ENCODE data around the gene UBXN2A. TPM values are rescaled to one million over a fixed set of nuclear protein-coding genes. Genes with fewer than 3 reads are reported as not detected.
"Not testable (repeated sequence)": the region's sequence is repeated elsewhere in the genome, so short reads cannot be mapped to it uniquely, and the experiment has no call there.

The UBXN2A gene
- polyA plus RNA-seq, 3 donors, result 18.2 to 19.3 (median 18.9) TPM

DNA sequence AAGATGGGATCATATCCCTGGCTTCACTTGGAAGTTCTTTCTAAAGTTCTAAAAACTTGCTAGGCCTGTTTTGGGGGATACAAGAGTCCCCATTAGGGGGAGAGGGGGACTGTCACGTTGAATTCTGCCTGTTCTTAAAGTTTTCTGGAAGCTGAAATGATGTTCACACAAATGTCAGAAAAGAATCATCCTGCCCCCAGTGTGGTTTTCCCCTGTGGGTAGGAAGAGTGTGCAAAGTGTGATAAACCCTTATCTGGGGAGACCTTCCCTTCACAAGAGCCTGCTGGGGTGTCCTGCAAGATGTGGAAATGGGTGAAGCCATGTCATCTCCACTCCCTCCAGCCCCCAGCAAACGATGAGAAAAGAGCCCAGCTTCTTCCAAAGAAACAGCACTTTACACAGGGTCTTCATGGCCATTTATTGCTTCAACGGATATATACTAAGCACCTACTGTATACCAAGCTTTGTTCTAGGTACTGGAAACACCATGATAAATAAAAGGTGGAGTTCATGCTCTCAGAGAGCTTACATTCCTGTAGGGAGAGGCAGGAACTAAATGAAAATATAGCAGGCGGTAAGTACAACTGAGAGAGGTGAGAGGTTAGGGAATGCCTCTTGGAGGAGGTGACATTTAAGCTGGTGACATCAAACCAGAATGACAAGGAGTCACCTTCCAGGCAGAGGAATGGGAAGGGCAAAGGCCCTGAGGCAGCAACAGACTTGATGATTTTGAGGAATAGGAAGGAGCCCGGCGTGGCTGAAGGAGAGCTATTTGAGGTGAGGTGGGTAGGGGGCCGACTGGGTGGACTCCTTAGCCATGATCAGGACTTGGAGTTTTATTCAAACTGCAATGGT is 71.2 kb downstream of the UBXN2A start:
- no peak for DNase-seq (ENCODE audit: low read depth in 3 of 3, low spot score in 2 of 3)

DNA sequence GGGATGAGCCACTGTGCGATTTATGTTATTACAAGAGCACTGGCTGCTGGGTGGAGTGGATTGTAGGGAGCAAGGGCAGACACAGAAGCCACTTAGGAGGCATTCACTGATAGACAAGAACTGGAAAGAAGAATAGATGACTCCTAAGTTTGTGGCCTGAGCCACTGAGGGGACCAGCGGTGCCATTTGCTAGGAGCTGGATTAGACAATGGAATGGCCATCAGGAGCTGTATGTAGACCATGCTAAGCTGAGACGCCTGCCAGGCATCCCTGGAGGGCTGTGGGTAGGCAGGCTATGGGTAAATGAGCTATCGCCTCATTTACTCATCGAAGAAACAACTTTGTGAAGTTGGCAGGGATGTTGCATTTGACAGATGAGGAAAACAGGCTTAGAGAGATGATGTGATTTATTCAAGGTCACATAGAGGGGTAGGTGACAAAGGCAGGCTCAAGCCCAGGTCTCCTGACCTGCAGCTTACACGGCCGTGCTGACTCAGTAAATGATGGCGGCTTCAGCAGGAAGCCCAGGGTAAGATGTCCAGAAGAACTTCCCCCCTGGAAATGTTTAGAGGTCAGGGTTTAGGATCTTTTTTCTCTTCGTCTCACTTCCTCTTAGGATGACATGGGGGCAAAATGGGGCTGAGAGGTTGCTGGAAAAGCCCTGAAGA is 72.4 kb downstream of the UBXN2A start:
- DNase-seq (ENCODE audit: low read depth in 3 of 3, low spot score in 2 of 3), result no peak

DNA sequence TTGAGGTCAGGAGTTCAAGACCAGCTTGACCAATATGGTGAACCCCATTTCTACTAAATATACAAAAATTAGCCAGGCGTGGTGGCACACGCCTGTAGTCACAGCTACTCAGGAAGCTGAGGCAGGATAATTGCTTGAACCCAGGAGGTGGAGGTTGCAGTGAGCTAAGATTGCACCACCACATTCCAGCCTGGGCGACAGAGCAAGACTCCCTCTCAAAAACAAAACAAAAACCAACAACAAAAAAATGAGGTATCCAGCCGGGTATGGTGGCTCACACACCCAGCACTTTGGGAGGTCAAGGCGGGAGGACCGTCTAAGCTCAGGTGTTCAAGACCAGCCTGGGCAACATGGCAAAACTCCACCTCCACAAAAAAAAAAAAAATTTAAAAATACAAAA is 74.6 kb downstream of the UBXN2A start:
- DNase-seq (ENCODE audit: low read depth in 3 of 3, low spot score in 2 of 3), result not testable (repeated sequence)

DNA sequence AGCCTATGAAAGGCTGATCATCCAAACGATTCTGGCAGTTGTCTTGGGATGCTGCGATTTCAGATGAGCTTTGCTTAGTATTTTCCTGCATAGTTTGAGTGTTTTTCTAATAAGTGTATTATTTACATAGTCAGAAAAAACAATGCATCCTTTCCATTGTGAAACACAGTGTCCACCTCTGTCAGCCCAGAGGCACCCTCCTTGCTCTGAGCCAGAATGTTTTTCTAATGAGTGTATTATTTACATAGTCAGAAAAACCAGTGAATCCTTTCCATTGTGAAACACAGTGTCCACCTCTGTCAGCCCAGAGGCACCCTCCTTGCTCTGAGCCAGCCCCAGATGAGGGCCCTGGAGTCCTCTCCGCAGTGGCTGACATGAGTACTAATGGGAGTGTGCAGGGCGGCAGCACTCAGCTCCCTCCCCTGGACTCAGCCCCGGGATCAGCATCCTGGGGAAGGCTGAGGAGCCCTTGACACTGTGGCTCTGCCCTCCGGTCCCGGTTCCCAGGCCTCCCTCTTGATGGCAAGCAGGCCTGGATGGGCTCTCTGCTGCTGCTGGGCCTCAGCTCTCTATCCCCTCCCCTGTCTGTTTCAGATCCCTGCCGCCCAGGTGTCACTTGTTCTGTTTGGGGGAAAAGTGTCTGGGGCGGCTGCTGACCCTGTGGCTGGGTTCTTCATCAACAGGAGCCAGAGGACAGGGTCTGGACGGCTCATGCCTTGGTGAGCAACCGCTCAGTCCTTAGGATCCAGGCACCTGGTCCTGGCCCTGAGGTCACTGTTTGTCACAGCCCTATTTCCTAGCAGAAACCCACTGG is 75.5 kb downstream of the UBXN2A start:
- DNase-seq (ENCODE audit: low read depth in 3 of 3, low spot score in 2 of 3), result no peak

DNA sequence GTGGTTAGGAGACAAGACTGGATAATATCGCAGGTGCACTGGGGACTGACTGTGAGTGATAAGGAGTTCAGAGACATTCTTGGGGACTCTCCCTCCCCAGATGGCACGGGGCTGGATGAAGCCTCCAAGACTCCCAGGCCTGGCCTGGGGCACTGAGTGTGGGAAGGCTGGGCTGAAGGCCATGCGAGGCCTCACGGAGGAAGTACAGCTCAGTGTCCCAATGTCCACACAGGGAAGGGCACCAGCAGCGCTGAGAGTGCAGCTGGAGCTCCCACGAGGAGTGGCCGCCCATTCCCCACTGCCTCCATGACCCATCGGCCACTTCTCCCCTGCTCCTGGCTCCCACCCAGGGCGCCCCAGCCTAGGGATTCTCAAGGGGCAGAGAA is 76.1 kb downstream of the UBXN2A start:
- DNase-seq (ENCODE audit: low read depth in 3 of 3, low spot score in 2 of 3), result no peak

DNA sequence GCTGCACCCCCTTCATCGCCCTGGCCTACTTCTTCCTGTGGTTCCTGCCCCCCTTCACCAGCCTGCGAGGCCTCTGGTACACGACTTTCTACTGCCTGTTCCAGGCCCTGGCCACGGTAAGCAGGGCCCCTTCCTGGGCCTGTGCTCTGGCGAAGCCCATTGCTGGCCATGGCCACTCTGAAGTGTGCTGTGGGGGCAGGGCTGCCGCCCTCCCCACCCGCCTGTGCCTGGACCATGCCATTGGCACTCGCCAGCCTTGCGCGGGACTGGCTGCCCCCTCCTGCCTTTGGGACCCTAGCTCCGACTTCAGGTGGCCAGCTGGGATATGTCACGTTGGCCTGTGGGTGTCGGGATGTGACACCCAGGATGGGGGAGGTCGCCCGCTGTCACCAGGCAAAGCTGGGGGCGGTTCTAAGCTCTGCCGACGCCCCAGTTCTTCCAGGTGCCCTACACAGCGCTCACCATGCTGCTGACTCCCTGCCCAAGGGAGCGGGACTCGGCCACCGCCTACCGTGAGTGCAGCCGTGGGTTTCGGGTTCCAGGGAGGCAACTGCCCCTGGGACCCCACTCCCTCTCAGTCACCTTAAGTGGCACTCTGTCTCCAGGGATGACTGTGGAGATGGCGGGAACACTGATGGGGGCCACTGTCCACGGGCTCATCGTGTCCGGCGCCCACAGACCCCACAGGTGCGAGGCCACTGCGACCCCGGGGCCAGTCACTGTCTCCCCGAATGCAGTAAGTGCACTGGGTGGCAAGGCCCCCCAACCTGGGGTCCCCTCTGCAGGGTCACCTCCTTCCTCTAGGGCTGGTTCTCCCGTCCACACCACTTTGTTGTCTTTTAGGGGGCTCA is 76.8 kb downstream of the UBXN2A start:
- no peak for DNase-seq (ENCODE audit: low read depth in 3 of 3, low spot score in 2 of 3)

DNA sequence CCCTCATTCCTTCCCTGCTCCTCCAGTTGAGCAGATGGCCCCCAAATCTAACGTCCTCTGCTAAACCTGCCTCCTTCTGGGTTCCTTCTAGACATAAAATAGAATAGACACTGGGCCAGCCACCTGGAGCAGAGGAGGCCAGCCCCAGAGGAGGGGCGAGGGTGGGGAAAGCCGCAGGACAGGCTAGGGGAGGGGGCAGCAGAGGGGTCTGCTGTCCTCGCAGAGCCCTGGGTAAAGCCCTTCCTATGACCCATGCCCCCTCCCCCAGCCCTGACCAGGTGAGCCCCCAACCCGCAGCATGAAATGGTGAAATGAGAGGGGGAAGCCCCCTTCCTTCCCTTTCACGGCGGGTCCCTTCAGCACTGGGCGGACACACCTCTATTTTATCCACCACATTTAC is 77.4 kb downstream of the UBXN2A start:
- DNase-seq (ENCODE audit: low read depth in 3 of 3, low spot score in 2 of 3), result no peak

DNA sequence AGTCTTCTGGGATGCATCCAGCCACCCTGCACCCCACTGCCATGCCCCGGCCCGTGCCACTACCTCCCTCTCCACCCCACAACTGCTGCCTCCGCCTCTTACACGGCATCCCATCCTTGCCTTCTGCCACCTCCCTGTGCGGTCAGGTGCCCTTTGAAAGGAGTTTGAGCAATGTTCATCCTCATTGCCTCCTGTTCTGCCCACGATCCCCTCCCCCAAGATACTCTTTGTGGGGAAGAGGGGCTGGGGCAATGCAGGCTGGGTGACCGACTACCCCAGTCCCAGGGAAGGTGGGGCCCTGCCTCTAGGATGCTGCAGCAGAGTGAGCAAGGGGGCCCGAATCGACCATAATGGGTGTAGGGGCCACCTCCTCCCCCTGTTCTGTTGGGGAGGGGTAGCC is 78.0 kb downstream of the UBXN2A start:
- DNase-seq (ENCODE audit: low read depth in 3 of 3, low spot score in 2 of 3), result no peak

DNA sequence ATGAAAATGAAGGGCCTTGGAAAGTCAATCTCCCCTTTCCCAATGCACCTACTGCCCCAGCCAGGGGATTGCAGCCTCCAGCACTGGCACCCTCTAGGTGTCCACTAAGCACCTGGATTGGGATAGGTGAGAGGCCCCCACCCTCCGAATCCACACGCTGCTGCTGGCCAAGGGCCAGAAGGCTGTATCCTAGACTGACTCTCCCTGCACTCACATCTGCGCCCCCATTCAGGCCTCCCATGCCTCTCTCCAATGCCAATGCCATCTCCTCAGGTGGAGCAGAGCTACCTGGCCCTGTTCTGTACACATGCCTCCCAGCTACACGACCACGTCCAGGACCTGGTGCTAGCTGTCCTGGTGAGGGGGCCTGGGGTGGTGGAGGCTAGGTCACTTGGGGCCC is 79.5 kb downstream of the UBXN2A start:
- DNase-seq (ENCODE audit: low read depth in 3 of 3, low spot score in 2 of 3), result no peak

DNA sequence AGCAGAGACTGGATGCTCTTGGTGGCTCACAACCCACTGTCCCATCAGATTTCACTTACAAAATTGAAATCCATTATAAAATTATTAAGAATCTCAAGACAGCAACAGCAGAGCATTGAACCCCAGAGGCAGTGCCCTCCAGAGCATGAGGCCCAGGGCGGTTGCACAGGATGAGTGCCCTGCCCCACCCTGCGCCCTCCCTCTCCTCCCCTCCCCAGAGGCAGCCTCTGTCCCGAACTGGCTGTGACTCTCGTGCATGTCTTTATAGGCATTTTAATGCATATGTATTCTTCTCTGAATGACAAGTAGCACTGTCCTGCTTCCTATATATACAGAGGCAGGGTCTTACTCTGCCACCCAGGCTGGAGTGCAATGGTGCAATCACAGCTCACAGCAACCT is 80.0 kb downstream of the UBXN2A start:
- DNase-seq (ENCODE audit: low read depth in 3 of 3, low spot score in 2 of 3), result no peak

DNA sequence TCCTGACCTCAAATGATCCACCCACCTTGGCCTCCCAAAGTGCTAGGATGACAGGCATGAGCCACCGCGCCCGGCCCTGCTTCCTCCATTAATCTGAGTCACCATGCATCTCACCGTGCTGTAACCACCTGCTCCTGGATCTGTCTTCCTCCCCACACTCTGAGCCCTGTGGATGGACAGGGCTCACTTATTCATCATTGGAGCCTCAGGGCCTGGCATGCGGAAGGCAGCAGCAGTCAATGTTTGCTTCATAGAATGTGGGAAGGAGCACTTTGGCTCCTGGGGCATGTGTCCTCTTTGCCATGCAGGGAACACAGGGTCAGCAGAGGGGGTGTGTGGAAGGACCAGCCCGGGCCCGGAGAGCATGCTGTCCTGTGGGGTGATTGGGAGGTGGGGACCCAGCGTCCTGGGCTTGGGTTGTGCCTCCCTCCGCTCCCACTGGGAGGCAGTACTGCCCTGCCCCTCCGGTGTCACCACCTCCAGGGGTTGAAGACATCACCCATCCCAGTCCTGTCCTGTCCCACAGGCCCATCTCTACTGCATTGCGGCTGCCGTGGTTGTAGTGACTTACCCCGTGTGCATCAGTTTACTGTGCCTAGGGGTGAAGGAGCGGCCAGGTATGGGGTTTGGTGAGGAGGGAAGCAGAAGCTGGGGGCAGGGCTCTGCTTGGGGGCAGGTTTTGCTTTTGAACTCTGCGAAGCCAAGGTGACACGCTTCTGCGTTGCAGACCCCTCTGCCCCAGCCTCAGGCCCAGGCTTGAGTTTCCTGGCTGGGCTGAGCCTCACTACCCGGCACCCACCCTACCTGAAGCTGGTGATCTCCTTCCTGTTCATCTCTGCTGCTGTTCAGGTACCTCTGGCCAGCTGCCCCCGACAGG is 81.1 kb downstream of the UBXN2A start:
- no peak for DNase-seq (ENCODE audit: low read depth in 3 of 3, low spot score in 2 of 3)

DNA sequence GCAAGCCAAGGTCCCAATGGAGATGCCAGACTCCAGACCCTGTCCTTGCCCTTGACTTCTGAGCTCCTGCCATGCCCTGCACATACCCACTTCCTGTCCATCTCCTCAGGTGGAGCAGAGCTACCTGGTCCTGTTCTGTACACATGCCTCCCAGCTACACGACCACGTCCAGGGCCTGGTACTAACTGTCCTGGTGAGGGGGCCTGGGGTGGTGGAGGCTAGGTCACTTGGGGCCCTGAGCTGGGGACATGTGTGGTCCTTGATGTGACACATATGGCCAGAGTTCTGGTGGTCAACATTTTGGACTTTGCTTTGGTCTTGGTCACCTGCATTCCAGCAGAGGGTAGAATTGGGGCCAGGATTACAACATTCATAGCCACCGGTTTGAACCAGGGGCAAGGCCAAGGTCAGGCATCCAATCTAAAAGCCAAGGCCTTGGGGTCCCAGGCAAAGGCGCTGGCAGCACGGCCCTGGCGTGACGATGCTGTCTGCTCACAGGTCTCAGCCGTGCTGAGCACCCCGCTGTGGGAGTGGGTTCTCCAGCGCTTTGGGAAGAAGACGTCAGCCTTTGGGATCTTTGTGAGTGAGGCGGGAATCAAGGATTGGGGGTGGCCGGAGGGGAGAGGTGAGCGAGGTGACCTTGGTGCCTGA is 82.2 kb downstream of the UBXN2A start:
- DNase-seq (ENCODE audit: low read depth in 3 of 3, low spot score in 2 of 3), result no peak

DNA sequence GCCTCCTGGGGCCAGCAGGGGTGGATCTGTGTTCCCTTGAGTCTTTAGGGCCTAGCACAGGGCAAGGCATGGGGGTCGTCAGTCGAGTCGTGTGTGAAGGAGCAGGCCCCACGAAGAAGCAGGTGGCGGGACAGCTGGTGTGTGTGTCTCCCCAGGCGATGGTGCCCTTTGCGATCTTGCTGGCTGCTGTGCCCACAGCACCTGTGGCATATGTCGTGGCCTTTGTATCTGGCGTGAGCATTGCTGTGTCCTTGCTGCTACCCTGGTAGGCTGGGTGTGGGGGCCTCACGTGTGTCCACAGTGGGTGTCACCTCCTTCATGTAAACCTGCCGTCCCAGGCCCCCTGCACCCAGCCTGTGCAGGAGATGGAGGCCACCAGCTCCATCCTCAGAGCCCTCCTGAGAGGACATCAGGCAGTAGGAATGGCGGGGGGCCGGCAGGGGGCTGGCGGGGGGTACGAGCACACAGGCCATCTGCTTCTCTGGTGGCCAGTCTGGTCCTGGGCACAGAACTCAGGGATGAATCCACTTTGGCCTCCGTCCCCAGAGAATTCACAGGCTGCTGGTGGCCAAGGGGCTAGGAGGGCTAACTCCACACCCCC is 82.8 kb downstream of the UBXN2A start:
- no peak for DNase-seq (ENCODE audit: low read depth in 3 of 3, low spot score in 2 of 3)

DNA sequence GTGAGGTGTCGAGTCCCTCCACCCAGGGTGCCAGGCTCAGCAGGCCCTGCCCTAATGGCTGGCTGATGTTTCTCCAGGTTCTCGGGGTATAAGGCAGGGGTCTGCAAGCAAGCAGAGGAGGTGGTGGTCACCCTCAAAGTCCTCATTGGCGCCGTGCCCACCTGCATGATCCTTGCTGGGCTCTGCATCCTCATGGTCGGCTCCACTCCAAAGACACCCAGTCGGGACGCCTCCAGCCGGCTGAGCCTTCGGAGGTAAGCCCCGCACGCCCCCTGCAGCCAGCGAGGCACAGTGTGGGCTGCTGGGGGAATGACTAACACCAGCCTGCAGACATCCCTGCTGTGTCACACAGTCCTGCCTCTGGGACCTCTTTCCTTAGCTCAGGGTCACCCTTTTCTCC is 83.8 kb downstream of the UBXN2A start:
- no peak for DNase-seq (ENCODE audit: low read depth in 3 of 3, low spot score in 2 of 3)

DNA sequence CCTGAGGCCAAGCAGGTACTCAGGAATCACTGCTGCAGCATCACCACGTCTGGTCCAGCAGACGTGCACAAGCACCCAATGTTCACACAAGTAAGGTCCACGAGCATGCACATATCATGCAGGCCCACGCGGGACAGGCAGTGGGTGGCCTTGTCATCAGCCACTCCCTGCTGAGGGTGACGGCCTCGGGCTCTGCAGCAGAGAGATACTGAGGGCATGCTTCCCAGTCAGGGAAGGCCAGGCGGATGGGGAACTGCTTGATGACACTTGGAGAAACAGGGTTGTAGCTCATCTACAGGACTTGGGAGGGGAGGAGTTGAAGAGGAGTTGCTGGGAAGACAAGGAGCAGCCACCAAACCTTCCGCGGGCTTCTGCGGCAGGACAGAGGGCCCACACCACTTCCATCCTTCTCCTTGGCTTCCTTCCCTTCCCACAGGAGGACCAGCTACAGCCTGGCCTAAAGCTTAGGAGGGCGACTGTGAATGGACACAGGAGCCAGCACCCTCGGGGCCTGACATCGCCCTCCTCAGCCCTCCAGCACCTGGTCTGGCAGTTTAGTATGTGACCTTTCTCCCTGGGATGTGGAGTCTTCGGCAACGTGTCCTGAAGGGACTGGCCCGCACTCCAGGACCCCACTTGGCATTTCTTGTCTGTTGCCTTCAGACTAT is 84.9 kb downstream of the UBXN2A start:
- DNase-seq (ENCODE audit: low read depth in 3 of 3, low spot score in 2 of 3), result no peak

DNA sequence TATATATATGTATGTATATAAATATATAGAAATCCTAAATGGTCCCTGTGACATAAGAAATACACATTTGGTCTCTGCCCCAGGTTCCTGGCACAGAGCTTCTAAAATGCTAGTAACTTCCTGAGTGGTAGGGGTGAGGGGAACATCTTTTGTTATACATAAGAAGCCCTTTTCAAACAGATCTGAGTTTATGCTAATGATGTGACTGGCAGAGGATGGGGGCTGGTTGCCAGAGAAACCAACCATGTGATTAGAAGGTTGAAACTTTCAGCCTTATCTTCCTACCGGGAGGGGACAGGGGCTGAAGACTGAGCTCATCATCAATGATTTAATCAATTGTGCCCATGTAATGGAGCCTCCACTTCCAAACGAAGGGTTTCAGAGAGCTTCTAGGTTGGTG is 86.0 kb downstream of the UBXN2A start:
- no peak for DNase-seq (ENCODE audit: low read depth in 3 of 3, low spot score in 2 of 3)

DNA sequence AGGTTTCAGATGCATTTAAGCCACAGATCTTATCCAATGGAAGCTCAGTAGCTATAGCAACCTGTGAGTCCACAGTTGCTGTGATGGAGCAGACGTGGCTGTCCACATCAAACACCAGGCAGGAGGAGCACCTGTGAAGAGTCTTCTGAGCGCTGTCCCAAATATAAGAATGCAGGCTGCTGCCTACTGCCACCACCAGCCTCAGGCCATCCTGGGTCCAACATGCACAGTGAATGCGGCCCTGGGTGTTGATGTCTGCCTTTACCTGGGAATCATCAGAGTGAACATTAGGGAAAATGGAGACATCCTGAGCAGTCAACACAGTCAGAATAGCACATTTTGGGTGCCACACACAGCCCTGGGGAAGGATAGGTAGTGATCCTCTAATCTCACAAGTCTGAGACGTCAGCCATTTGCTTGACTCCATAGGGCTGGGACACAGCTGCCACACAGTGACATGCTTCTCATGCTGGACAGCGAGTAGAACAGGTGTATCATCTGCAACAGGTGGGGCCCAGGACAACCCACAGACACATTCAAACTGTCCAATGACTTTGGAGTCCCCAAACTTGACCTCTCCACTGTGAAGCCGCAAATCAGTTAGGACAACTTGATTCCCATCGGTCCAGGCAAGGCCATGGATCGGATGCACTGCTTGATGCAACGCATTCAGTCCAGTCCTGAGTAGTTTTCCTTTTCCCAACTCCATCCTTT is 98.7 kb downstream of the UBXN2A start:
- no peak for DNase-seq (ENCODE audit: low read depth in 3 of 3, low spot score in 2 of 3)

DNA sequence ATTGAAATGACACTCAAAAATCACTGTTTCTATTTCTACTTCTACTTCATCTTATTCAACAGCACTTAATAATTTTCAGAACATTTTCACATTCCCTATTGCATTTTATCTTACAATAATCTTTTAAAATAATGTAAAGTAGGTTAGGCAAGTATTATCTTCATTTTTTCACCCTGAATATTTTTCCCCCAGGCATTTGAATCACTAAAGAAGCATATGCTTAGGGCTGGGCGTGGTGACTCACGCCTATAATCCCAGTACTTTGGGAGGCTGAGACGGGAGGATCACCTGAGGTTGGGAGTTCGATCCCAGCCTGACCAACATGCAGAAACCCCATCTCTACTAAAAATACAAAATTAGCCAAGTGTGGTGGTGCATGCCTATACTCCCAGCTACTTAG is 100.2 kb downstream of the UBXN2A start:
- DNase-seq (ENCODE audit: low read depth in 3 of 3, low spot score in 2 of 3), result no peak

Data from right renal cortex interstitium (tissue), 3 donors.